Chondrocyte (in vitro differentiated cells): ENCODE measurements around the gene SLC22A7. TPM values are rescaled to one million over a fixed set of nuclear protein-coding genes. Genes with fewer than 3 reads are reported as not detected.
A peak's percentile ranks its signal among the peaks of the same experiment; 100 is the strongest.

ENCODE experiments used
- DNase-seq: peaks from one replicate; pipeline ENCODE4 v3.0.0; 2021; ENCODE audit warnings: mixed read lengths, low spot score
- H3K27ac Mint-ChIP-seq: one replicate; pipeline ENCODE4 v1.8.0; 2021; ENCODE audit warnings: mild to moderate bottlenecking, moderate library complexity, mixed read lengths; ENCODE audit not compliant: unreplicated experiment
- H3K27me3 Mint-ChIP-seq: 2 replicates; pipeline ENCODE4 v1.8.0; 2021; ENCODE audit warnings: low read depth, mixed read lengths
- H3K36me3 Mint-ChIP-seq: 2 replicates; pipeline ENCODE4 v1.8.0; 2021; ENCODE audit warnings: low read depth, mixed read lengths
- H3K4me1 Mint-ChIP-seq: 2 replicates; pipeline ENCODE4 v1.8.0; 2021; ENCODE audit warnings: low read depth, mild to moderate bottlenecking, mixed read lengths
- H3K4me3 Mint-ChIP-seq: one replicate; pipeline ENCODE4 v1.8.0; 2021; ENCODE audit warnings: mild to moderate bottlenecking, moderate library complexity, mixed read lengths; ENCODE audit not compliant: unreplicated experiment
- H3K9me3 Mint-ChIP-seq: 2 replicates; pipeline ENCODE4 v1.8.0; 2021; ENCODE audit warnings: low read depth, mixed read lengths
- total RNA-seq: library from RNA; stranded (reverse); gene quantifications from 3 replicates; pipeline ENCODE4 v1.2.1, GENCODE V29; 2021
- TF ChIP-seq, protein P1 (sequence below): fragments of 200-600 bp; sonication (generic); IDR thresholded peaks from 2 replicates; pipeline ENCODE4 v1.5.0; 2021; ENCODE audit warnings: antibody characterized with exemption, mild to moderate bottlenecking, moderate library complexity

The SLC22A7 gene
- total RNA-seq, 1 donor from 2014 or later = not detected

GRCh38 chr6:43325876-43326275, 27.8 kb downstream of the SLC22A7 start:
- Mint-ChIP-seq H3K4me1 (no peaks in the 10 kb centered on the region), H3K9me3 (peaks cover 5% of the 10 kb centered on the region), H3K4me3 (no peak overlapping the region), H3K36me3 (peaks cover 9% of the 10 kb centered on the region), H3K27ac (no peak overlapping the region), H3K27me3 (no peaks in the 10 kb centered on the region)
- DNase-seq = no peak
- TF ChIP-seq, protein P1, sequence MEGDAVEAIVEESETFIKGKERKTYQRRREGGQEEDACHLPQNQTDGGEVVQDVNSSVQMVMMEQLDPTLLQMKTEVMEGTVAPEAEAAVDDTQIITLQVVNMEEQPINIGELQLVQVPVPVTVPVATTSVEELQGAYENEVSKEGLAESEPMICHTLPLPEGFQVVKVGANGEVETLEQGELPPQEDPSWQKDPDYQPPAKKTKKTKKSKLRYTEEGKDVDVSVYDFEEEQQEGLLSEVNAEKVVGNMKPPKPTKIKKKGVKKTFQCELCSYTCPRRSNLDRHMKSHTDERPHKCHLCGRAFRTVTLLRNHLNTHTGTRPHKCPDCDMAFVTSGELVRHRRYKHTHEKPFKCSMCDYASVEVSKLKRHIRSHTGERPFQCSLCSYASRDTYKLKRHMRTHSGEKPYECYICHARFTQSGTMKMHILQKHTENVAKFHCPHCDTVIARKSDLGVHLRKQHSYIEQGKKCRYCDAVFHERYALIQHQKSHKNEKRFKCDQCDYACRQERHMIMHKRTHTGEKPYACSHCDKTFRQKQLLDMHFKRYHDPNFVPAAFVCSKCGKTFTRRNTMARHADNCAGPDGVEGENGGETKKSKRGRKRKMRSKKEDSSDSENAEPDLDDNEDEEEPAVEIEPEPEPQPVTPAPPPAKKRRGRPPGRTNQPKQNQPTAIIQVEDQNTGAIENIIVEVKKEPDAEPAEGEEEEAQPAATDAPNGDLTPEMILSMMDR = no peak

- TF ChIP-seq, protein P1 = no peak
- H3K4me1 Mint-ChIP-seq = no peaks in the 10 kb centered on the region
- H3K27me3 Mint-ChIP-seq = no peaks in the 10 kb centered on the region
- H3K27ac Mint-ChIP-seq = no peak overlapping the region
- no peak for DNase-seq
- H3K9me3 Mint-ChIP-seq = peaks cover 5% of the 10 kb centered on the region
- H3K4me3 Mint-ChIP-seq = no peak overlapping the region
- peaks cover 9% of the 10 kb centered on the region for H3K36me3 Mint-ChIP-seq
Observed at GRCh38 chr6:43328528-43328927, 30.5 kb downstream of the SLC22A7 start.

DNA sequence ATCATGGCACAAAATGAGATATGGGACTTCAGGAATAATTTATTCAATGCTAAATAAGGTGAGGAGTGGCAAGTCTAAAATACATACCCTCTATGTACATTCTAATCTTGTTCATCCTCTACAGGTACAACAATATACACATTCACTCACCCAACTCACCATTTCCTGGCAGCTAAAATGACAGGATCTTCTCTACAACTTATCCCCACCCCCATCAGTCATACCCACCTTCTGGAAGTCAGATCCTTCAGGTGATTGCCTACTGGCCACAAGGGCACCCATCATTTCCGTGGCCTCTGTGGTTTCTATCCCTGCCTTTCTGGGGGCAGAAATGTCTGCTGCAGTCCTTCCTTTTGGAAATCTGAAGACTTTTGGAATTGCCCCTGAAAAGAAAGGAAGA, 33.4 kb downstream of the SLC22A7 start:
- no peak overlapping the region for H3K27ac Mint-ChIP-seq
- no peaks in the 10 kb centered on the region for H3K4me1 Mint-ChIP-seq
- H3K36me3 Mint-ChIP-seq = peaks cover 4% of the 10 kb centered on the region
- H3K9me3 Mint-ChIP-seq = no peaks in the 10 kb centered on the region
- no peak for DNase-seq
- no peaks in the 10 kb centered on the region for H3K27me3 Mint-ChIP-seq
- H3K4me3 Mint-ChIP-seq = no peak overlapping the region
- TF ChIP-seq, protein P1 = no peak

GRCh38 chr6:43331891-43332290, 33.8 kb downstream of the SLC22A7 start:
- Mint-ChIP-seq H3K4me3 (no peak overlapping the region), H3K9me3 (no peaks in the 10 kb centered on the region), H3K27ac (no peak overlapping the region), H3K4me1 (no peaks in the 10 kb centered on the region), H3K36me3 (peaks cover 6% of the 10 kb centered on the region), H3K27me3 (no peaks in the 10 kb centered on the region)
- TF ChIP-seq, protein P1 = no peak
- DNase-seq = no peak

GRCh38 chr6:43334466-43335095, 36.5 kb downstream of the SLC22A7 start:
- no peaks in the 10 kb centered on the region for H3K4me1 Mint-ChIP-seq
- H3K9me3 Mint-ChIP-seq = no peaks in the 10 kb centered on the region
- H3K27me3 Mint-ChIP-seq = no peaks in the 10 kb centered on the region
- DNase-seq = no peak
- H3K36me3 Mint-ChIP-seq = peaks cover 15% of the 10 kb centered on the region
- no peak overlapping the region for H3K4me3 Mint-ChIP-seq
- no peak overlapping the region for H3K27ac Mint-ChIP-seq
- TF ChIP-seq, protein P1 = peak; percentile 86
